ENCODE data around the gene TCF7L2. TPM values are rescaled to one million over a fixed set of nuclear protein-coding genes. Genes with fewer than 3 reads are reported as not detected.

Gene TCF7L2
- total RNA-seq, 1 experiment from 2014 or later: 0.47 TPM

GRCh38 chr10:113187063-113187777 lies 237.2 kb downstream of the TCF7L2 start:
- in situ Hi-C loops (cut with HindIII; ENCODE audit: low pct_unique_long_range_greater_than_20kb, low sequenced_read_pairs): no loop called here
- no peak for DNase-seq (ENCODE audit: low read depth)

- no peak for DNase-seq (ENCODE audit: low read depth)
These were observed 249.4 kb downstream of the TCF7L2 start for GRCh38 chr10:113199459-113199858.

DNA sequence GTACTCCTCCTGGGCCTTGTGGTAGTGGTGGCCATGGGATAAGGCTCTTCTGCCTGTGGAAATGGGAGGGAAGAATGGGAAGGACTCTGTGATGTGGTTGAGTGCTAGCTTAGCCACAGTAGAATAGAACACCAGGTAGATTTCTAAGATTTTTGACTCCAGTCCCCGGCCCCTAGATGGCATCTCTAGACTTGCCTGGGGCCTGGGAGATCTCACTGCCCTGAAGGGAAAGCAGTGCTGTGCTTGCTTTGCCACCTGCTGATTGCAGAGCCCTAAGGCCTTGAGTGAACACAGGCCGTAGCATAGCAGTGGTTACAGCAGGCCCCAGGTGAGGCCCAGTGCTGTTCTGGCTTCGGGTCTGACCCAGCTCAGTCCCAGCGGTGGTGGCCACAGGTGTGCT lies 252.0 kb downstream of the TCF7L2 start:
- no peak for DNase-seq (ENCODE audit: low read depth)
- in situ Hi-C loops (cut with HindIII; ENCODE audit: low pct_unique_long_range_greater_than_20kb, low sequenced_read_pairs): no loop called here

More at GRCh38 chr10:113199459-113199858, 249.4 kb downstream of the TCF7L2 start:
- in situ Hi-C loops (cut with HindIII; ENCODE audit: low pct_unique_long_range_greater_than_20kb, low sequenced_read_pairs): no loop called here

- DNase-seq (ENCODE audit: low read depth): no peak
- in situ Hi-C loops (cut with HindIII; ENCODE audit: low pct_unique_long_range_greater_than_20kb, low sequenced_read_pairs): no loop called here
These were observed 257.9 kb downstream of the TCF7L2 start for GRCh38 chr10:113207924-113208323.

DNA sequence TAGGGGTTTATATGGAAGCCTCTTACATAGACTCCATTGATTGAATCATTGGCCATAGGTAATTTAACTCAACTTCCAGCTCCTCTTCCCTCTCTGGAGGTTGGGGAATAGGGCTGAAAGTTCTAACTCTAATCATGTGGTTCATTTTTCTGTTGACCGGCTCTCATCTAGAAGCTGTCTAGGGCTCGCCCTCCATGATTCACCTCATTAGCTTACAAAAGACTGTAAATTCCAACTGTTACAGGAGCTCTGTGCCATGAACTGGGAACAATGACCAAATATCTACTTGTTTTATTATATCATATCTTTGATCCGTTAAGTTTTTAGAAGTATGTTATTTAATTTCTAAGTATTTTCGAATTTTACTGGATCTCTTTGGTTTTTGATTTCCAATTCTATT lies 263.0 kb downstream of the TCF7L2 start:
- no peak for DNase-seq (ENCODE audit: low read depth)
- in situ Hi-C loops (cut with HindIII; ENCODE audit: low pct_unique_long_range_greater_than_20kb, low sequenced_read_pairs): no loop called here

GRCh38 chr10:113214331-113214730 lies 264.3 kb downstream of the TCF7L2 start:
- in situ Hi-C loops (cut with HindIII; ENCODE audit: low pct_unique_long_range_greater_than_20kb, low sequenced_read_pairs): no loop called here
- DNase-seq (ENCODE audit: low read depth): no peak

DNA sequence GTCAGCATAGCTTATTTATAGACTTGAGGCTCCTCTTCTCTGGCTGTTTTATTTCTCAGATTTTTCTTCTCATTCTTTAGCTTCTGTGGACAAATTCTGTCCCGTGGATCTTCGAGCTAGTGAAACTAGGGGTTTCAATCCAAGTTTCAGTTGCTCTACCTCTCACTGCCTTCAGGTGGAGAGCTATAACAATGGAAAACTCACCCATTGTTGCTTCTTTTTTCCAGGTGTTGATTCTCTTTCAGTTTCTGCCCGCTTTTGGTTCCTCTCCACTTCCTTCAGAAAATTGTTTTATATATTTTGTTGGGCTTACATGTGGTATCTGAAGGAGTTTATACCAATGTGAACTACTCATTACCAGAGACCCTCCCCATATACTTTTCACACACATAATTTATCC lies 266.1 kb downstream of the TCF7L2 start:
- DNase-seq (ENCODE audit: low read depth): no peak
- in situ Hi-C loops (cut with HindIII; ENCODE audit: low pct_unique_long_range_greater_than_20kb, low sequenced_read_pairs): no loop called here
